Sciatic nerve (tissue), 2 donors: Measurements from ENCODE around the gene CYP27C1. TPM values are rescaled to one million over a fixed set of nuclear protein-coding genes. Genes with fewer than 3 reads are reported as not detected.

Experiments used
- ATAC-seq: fragments of 200-7000 bp; cut with Tn5 transposase; one replicate; pipeline ENCODE4 v1.9.1; 2020; ENCODE audit warnings: mild to moderate bottlenecking, moderate library complexity
- DNase-seq: peaks from one replicate; pipeline ENCODE4 v3.0.0-alpha.2; 2020; ENCODE audit warnings: low spot score
- intact Hi-C: fragments of 100-400 bp; cut with DNase I; formaldehyde crosslinking; loops from one replicate; pipeline ENCODE4 v1.14.2; 2022
- total RNA-seq: library from RNA; stranded (reverse); fragmentation: NEBNext Ultra II Directional; extraction: Animal tissue kit (Norgen Biotek cat#: 25700); gene quantifications from one replicate; pipeline ENCODE4 v1.2.1, GENCODE V29; 2021
- donor health status: DM: no; HTN: no; CAD: no.
- donor health status: DM: no; HTN: no; CAD: no.

CYP27C1 gene
- total RNA-seq, 1 donor from 2014 or later = 0.31 TPM

DNA sequence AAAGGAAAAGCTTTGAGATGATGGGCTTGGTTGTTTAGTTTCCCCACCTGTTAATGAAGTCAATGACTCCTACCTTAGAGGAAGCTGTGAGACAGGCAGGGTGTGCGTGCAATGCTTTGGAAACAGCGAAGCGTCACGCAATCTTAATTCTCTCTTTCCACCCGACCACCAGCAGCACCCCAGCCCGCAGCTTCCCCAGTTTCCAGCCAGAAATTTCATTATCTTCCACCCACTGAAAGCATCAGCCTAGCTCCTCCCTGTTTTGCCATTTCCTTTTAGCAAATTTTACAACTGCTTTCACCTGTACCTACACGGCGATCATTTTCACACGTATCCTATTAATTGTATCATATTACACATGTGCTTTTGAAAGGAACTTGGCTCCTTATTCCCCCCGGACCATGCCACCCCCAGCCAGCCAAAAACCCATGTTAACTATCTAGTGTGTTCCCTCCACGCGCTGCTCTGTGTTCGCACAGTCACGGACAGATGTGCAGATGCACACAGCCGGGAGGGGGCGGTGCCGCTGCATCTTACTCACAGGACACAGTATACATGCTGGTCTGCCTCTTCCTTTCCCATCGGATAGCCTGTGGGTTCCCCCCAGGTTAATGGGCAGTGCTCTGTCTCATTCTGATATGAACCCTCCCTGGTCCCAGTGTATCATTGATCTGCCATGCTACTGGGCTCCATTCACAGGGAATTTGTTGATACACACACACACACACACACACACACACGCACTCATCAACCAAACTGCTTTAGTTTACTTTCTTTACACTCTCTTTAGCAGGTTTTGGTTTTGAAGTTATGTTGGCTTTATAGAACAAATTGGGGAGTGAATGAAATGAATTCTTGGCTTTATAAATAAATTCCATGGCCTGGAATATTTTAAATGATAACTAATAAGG is 22.4 kb downstream of the CYP27C1 start:
- DNase-seq = peak; percentile 77
- ATAC-seq = peak; percentile 61
- intact Hi-C loops = no loop called here

DNA sequence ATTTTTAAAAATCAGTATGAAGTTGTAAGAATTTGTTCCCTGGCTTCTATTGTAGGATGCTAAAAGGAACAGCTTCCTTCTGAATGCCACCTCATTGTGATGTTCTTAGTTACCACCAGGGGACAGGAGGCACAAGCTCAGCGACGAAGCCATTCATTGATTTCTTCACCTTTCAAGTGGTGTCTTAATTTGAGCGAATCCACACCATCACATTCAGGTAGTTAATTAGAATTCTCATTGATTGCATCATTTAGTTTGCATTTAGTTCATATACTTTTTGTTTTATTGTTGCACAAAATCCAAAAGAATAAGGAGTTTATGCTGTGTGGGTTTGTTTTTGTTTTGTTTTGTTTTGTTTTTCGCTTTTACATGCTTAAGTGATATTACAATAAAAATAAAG is 23.1 kb downstream of the CYP27C1 start:
- DNase-seq (no peak), ATAC-seq (no peak)
- intact Hi-C loops = no loop called here

DNA sequence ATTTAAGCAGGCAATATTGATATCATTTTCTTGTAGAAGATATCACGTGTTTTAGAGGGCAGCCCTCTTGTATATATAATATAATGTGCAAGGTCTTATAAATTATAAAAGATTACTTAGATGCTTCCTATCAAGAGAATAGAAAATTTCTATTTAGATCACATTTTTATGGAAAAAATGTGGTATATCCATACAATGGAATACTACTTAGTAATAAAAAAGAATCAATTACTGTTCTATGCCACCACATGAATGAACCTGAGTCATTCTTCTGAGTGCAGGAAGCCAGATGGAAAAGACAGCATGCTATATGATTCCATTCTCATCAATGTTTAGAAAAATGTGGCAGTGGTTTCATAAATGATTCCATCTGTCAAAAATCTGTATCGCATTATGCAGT is 23.6 kb downstream of the CYP27C1 start:
- intact Hi-C loops = no loop called here
- ATAC-seq = no peak
- no peak for DNase-seq

DNA sequence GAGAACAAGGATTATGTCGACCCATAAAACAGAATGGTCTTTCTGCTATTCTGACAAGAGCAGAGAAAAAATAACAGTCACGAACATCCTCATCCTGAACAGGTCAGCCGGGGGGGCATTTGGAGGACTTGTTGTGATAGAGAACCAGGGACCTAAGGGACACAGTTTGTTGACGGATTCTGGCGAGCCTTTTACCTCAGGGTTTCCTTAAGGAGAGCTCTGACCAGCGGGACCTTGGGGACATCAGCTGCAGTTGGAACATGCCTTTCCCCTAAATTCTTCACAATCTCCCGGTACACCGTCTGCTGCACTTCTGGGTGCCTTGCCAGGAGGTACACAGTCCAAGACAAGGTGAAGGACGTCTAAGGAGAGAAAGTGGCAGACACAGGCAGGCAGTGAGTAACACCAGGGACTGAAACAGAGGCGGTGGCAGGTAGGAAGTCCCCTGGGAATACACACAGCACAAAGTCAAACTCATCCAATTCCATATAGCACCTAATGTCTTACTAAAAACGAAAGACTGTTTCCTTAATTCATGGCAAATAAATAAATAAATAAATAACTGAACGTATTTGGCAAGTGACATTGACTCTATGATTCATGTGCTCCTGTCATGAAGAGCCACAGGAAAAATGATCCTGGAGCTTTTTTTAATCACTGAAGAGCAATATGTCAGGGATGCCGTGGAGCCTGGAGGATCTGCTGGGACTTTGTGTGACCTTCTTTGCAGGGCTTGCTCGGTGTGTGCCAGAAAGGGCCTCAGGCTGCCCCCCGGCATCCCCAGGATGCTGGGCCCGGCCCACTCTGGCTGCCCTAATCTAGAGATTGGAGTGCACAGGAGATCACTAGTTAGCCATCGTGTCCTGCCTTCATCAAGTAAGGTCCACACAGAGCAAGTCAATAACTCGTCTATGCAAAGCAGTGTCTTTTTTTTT is 24.7 kb downstream of the CYP27C1 start:
- ATAC-seq = no peak
- intact Hi-C loops = no loop called here
- DNase-seq = peak; percentile 53

DNA sequence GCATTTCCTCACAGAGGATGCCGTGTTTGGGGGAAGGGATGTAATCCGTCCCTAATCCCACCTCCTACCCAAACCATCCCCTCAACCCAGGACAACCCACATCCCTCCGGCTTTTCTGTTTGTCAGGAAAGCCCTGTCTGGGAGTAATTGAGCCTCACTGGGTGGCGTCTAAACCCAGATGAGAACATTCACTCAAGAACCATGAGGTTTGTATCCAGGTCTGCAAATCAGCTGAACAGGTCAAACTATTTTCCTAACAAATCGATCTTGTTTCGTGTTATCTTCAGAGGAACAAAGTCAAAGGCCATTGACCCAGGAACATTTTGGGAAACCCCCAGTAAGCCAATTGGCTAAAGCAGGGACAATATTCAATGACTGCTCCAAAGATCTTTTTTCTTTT is 25.7 kb downstream of the CYP27C1 start:
- ATAC-seq (peak; percentile 43), DNase-seq (peak; percentile 14)
- intact Hi-C loops = no loop called here

DNA sequence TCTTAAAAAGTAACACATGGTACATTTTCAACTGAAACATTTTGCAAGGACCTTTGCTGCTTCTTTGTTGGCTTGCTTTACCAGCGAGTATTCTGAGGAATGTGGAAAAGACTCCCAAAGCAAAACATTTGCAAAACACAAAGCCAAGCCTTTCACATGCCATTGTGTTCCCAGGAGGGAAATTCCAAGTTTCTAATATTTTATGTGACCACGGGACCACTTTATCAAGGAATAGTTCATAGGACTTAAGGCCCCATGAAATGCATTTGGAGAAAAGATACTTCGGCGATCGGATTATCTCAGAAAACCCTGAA is 26.2 kb downstream of the CYP27C1 start:
- peak; percentile 81 for ATAC-seq
- intact Hi-C loops = no loop called here
- no peak for DNase-seq

DNA sequence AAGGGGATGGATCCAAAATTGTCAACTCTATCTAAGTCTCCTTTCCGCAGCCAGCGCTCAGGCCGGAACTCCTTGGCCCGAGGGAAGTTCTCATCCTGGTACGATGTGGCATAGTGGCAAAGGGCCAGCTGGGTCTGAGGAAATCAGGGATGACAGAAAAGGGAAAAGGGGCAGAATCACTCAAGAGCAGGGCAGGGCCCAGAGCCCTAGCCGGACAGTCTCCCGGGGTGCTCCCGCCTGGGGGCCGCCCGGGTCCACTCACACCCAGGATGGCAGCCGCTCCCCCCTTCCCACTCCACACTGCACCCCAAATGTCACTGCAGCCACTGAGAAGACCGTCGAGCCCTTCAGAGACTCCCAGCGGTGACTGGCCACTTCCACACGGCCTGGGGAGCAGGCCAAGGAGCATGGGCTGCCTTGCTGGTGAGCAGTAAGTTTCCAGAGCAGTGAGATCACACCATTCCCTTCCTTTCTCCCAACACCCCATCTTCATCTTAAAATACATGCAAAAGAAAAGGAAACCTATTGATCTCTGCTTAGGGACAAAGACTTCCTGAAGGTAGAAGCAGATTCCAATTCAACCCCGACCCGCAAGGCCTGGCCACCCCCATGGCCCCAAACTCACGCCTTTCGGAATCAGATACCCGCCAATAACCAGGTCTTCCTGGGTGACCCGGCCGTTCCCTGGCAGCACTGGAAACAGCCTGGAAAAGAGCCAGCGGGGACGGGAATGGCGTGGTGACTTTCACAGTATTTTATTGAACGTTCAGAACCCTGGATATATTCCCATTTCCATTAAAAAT is 26.7 kb downstream of the CYP27C1 start:
- intact Hi-C loops = no loop called here
- ATAC-seq (peak; percentile 73), DNase-seq (peak; percentile 65)

DNA sequence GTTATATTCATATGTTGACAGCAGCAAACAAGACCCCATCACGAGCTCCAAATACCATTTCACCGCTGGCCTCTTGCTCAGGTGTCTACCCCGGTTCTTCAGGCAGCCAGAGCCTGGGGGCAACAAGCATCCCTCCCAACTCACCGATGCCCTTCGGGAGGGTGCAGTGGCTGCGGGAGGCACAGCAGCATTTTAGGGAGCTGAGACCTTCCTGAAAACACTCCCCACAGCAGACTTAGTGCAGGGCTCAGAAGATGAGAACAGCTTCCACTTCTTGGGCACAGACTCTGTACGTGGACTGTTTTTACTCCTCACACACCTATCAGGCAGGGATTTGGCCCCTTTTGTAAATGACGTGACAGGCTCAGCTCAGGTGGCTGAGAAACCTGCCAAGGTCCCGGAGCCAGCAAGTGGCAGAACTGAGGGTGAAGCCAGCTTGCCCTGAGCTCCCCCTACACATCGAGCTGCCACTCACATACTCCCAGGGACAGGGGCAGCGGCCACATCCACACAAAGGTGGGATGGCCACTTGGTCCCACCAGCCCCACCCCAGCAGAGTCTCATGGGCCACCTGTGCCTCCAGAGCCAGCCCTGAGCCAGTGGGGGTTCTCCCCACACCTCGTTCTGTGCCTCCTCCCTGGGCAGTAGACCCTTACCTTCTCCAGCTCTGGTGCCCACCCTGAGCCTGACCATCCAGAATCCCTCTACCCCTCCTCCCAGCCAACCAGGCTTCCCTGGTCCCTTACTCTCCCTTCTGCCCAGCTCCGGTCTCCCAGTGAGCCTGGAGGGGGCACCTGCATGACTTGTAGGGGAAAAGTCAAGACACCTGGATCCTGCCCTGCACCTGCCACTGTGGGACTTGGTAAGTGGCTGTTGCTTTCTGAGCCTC is 28.5 kb downstream of the CYP27C1 start:
- DNase-seq (peak; percentile 35), ATAC-seq (no peak)
- intact Hi-C loops = no loop called here

DNA sequence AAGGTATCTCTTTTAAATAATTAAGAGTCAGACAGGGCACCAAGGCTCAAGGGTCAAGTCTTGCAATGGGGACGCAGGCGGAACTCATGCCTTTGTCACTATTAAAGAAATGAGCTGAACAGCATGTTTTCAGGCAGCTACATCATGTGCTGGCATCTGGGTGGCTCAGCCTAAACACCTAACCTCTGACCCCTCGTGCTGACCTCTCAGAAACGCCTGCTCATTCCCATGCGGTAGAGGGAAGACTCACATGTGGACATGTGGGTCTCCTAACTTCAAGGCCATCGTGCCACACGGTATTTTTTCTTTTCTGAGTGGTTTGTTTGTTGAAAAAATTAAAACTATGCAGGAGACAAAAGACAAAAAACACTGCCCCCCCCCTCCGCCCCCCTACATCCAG is 31.3 kb downstream of the CYP27C1 start:
- ATAC-seq (no peak), DNase-seq (peak; percentile 30)
- intact Hi-C loops = no loop called here

DNA sequence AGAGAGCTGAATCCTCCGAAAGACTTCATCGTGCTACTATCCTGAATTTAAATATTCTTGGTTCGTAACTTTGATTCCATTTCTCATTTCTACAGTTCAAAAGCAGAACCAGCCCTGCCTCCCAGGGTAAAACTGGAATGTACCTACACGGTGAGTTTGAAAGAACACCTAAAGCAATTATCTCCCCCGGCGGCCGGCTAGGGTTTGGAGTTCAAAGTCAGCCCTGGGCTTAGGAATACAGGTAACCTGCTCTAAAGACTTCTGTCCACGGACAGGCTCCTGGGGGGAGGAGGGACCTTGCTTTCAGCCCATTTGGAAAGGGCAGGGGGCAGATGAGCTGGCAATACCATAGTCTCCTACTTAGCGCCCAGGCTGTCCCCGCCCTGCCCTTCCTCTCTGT is 32.3 kb downstream of the CYP27C1 start:
- no peak for ATAC-seq
- peak; percentile 39 for DNase-seq
- intact Hi-C loops = no loop called here

DNA sequence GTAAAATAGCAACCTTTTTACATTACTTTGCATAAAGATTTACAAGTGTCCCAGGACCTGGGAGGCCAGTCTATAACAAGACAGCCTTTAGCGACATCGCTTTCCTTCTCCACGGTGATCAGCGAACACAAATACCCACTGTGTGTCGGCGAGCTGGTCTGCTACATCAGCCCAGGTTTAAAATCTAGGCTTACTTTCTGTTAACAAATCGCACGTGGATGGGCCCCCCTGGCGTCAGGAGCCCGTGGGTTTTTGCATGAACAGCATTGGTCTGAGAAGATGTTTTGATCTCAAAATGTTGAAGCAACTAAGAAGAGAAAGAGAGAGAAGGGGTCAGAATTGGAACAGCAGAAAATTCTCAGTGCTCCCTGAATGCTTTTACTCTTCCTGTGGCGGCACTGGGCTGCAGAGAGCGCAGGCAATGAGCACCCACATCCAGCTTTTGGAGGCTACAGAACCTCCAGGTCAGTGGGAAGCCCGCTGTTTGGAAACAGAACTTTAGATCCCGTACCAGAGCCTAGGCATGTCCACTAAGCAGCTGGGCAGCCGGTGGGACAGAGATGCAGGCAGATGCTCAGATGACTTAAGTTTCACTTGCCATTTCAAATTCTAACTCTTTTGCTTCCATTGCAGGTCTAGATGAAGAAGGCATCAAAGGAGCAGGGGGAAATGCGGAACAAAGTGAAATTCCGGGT is 32.9 kb downstream of the CYP27C1 start:
- intact Hi-C loops = no loop called here
- peak; percentile 36 for DNase-seq
- ATAC-seq = no peak

DNA sequence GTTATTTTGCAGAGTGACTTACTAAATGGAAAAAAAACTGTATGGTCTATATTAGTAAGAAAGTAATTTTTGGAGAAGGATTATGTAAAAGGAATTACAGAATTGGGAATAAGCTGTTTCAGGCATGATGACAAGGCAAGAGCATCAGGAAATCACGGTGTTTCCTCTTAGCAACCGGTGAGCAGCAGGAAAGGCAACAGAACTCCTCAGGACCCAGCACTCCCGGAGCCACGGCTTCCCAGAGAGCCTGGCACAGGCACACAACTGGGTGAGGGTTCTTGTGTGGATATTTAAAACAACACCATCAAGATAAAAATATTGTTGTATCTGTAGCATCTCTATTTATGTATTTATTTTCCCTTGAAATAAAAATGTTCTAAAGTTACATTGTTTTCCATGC is 34.4 kb downstream of the CYP27C1 start:
- no peak for ATAC-seq
- intact Hi-C loops = no loop called here
- no peak for DNase-seq

DNA sequence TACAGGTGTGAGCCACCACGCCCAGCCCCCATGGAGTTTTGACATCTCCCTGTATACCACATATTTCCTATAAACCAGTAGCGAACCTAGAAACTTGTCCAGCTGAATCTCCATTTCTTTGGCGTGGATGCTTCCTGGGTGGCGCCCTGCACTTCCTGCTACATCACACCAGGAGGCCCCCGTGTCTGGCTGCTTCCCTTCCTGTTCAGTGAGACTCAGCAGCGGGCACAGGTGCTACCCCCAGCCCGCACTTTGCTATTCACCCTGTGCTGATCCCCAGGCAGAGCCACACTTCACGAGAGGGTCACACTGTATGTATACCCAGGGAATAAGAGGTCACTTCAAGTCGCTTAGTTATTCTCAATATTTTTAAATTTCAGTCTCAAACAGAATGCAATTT is 35.0 kb downstream of the CYP27C1 start:
- DNase-seq = peak; percentile 48
- no peak for ATAC-seq
- intact Hi-C loops = no loop called here

DNA sequence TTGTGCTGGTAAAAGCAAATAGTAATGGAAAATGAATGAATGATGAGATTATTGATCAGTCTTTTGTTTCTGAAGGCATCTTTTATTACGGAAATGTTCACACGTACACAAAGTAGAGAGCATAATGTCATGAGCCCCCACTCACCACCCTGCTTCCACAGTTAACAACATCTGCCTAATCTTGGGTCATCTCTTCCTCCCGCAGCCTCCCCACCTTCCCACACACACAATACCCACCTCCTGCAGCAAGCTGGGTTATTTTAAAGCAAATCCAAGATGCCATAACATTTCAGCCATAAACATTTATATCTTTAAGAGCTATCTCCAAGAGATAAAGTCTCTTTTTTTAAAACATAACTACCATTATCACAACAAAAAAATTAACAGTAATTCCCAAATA is 36.3 kb downstream of the CYP27C1 start:
- ATAC-seq (no peak), DNase-seq (no peak)
- intact Hi-C loops = no loop called here

DNA sequence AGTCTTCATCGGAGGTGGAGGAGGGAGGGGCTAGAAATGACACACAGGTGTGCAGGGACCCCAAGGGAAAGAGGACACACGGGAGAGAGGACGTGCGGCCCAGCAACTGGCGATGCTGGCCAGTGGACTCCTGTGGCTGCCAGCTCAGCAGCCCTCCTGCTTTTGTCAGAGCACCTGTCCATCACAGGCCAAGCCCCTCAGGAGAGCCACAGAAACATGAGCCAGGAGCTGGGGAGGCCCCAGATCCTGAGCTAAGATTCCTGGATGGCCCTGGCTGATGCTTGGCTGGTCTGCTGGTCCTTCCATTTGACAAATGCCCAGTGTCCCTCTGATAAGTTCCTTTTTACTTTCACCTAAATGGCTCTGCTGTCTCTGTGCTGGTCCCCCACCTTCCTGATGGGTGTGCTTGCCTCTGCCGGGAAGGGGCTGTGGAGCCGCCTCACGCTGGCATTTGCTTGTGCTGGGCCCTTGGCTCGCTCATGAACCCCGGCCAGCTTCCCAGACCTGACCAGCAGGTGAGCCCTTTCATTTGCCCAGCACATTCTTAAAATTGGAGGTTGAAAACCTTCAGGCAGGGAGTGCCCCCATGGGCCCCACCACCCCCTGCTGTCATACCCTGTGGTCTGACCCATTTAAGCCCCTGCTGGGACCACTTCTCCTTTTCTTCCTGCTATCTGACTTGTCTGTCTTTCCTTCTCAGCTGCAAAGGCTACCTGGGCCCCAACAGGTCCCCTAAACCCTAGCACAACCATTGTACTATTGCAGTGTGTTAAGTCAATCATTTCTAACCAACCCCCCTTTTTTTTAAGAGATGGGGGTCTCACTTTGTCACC is 37.3 kb downstream of the CYP27C1 start:
- intact Hi-C loops = no loop called here
- DNase-seq (peak; percentile 40), ATAC-seq (no peak)

DNA sequence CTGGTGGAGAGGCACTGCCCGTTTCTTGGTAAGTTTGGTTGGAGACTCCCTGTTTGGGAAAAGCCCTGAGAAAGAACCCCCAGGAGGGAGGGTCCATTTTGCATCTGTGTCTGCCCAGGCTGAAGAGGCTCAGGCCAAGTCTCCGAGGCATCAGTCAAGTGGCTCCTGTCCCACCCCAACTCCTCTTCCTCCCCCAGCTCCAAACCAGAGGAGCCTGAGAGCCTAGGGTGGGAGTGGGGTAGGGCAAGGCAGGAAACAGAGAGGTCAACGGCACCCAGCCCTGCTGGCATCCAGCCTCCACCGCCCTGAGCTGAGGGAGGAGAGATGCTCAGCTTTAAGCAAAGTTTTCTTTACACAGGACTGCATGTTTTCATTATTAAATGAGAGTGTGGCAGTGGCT is 38.2 kb downstream of the CYP27C1 start:
- DNase-seq (peak; percentile 25), ATAC-seq (no peak)
- intact Hi-C loops = no loop called here

DNA sequence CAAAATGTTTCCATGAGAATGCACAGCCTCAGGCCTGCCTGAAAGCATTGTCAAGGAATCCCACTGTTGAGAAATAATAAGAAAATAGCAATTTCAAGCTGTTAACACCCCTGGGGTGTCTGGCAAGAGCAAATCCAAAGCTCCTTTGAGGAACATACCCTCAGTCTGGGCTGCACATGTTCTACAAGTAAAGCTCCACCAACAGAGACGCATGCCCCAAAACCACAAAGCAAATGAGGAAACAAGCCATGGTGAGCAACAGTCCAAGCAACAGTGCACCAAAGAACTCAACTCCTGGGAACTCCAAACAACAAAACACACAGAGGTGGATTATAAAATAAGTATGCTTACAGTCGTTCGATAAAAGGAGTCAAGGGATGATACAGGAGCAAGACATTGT is 40.3 kb downstream of the CYP27C1 start:
- intact Hi-C loops = no loop called here
- ATAC-seq = no peak

More for the DNA sequence above, 40.3 kb downstream of the CYP27C1 start:
- peak; percentile 28 for DNase-seq
